Ishikawa (cell line): ENCODE measurements around the gene MAP3K15.

Experiments
- EP300 ChIP-seq: IDR thresholded peaks from 2 replicates; pipeline ENCODE4 v1.6.1; 2012; ENCODE audit warnings: borderline replicate concordance
- REST ChIP-seq: IDR thresholded peaks from 2 replicates; pipeline ENCODE4 v1.6.1; 2012; ENCODE audit warnings: low read depth, mild to moderate bottlenecking
- TAF1 ChIP-seq: IDR thresholded peaks from 2 replicates; pipeline ENCODE4 v1.6.1; 2012; ENCODE audit warnings: low read depth, mild to moderate bottlenecking

DNA sequence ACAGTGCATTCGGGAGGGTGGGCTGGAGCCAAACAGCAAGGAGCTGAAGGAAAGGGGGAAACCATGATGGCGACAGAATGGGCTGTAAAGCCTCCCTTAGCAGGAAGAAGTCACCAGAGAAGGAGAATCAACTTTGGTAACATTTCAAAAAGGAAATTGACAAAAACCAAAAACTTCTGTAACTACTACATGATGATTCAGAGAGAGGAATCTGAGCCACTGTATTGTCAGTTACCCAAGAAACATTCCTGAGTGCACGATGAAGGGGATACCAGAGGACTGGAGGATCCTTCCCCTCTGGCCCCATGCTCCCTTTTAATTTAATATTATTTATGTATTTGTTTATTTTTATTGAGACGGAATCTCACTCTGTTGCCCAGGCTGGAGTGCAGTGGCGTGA is 145.2 kb downstream of the MAP3K15 start:
- TF ChIP-seq TAF1 (no peak), EP300 (no peak), REST (no peak)
